HepG2 (cell line): ENCODE results near the gene DSN1. TPM values are rescaled to one million over a fixed set of nuclear protein-coding genes. Genes with fewer than 3 reads are reported as not detected.

Source experiments
- FOXC1 ChIP-seq: sonication (generic); formaldehyde crosslinking; IDR thresholded peaks from 2 replicates; pipeline ENCODE4 v1.8.0; 2022; ENCODE audit warnings: mild to moderate bottlenecking, missing genetic modification reagents, borderline replicate concordance
- GTF2F1 ChIP-seq: fragments of 150-350 bp; IDR thresholded peaks from 2 replicates; pipeline ENCODE4 v1.6.1; 2014; ENCODE audit warnings: low read length
- NR2F1 ChIP-seq, 2 experiments: fragments of 450-650 bp in 1 of 2; formaldehyde crosslinking in 1 of 2; IDR thresholded peaks; 2 replicates each; pipeline versions ENCODE4 v1.5.0 to v1.6.1; 2016 to 2020; ENCODE audit warnings: mild to moderate bottlenecking in 1 of 2, missing compliant biosample characterization in 1 of 2, missing genetic modification reagents in 1 of 2, moderate library complexity in 1 of 2
- POGZ ChIP-seq: sonication (generic); formaldehyde crosslinking; IDR thresholded peaks from 2 replicates; pipeline ENCODE4 v1.4.0; 2020; ENCODE audit warnings: mild to moderate bottlenecking, missing genetic modification reagents
- SAP130 ChIP-seq: IDR thresholded peaks from 2 replicates; pipeline ENCODE4 v1.6.1; 2016; ENCODE audit warnings: low read depth
- SRY ChIP-seq: sonication (generic); formaldehyde crosslinking; IDR thresholded peaks from 2 replicates; pipeline ENCODE4 v1.8.0; 2022; ENCODE audit warnings: mild to moderate bottlenecking, missing genetic modification reagents
- XBP1 ChIP-seq: sonication (generic); formaldehyde crosslinking; IDR thresholded peaks from 2 replicates; pipeline ENCODE4 v1.5.0; 2020; ENCODE audit warnings: missing genetic modification reagents
- ZNF234 ChIP-seq: sonication (generic); formaldehyde crosslinking; conservative IDR thresholded peaks from 2 replicates; pipeline ENCODE4 v1.5.1; 2020; ENCODE audit warnings: mild to moderate bottlenecking, missing genetic modification reagents
- ZNF451 ChIP-seq: sonication (generic); formaldehyde crosslinking; IDR thresholded peaks from 2 replicates; pipeline ENCODE4 v1.5.0; 2020; ENCODE audit warnings: mild to moderate bottlenecking, missing genetic modification reagents
- ZNF549 ChIP-seq: sonication (generic); formaldehyde crosslinking; IDR thresholded peaks from 2 replicates; pipeline ENCODE4 v1.5.0; 2020; ENCODE audit warnings: missing genetic modification reagents
- ZNF567 ChIP-seq: sonication (generic); formaldehyde crosslinking; IDR thresholded peaks from 2 replicates; pipeline ENCODE4 v1.8.1; 2023; ENCODE audit warnings: mild to moderate bottlenecking, missing genetic modification reagents, borderline replicate concordance
- ZNF674 ChIP-seq: sonication (generic); formaldehyde crosslinking; IDR thresholded peaks from 2 replicates; pipeline ENCODE4 v1.5.0; 2020; ENCODE audit warnings: low read depth, mild to moderate bottlenecking, missing genetic modification reagents
- polyA plus RNA-seq, 8 experiments: library from polyadenylated mRNA; depleted of rRNA in 3 of 8; stranded (reverse) in 7 of 8; unstranded in 1 of 8; fragments of >200 nt; fragmentation: Illumina TruSeq in 4 of 8; extraction: Trizol in 4 of 8; gene quantifications; 2 replicates each; pipeline versions ENCODE4 v1.2.1 to v1.2.3, GENCODE V29; 2011 to 2016; ENCODE audit warnings: low read depth in 4 of 8, missing spikeins in 1 of 8, mixed read lengths in 1 of 8; ENCODE audit not compliant: insufficient read depth in 1 of 8
- total RNA-seq, 5 experiments: library from RNA; depleted of rRNA; stranded (reverse); fragments of >200 nt; fragmentation: Illumina TruSeq; extraction: Trizol; gene quantifications; 2 replicates each; pipeline ENCODE4 v1.2.3, GENCODE V29; 2016; ENCODE audit warnings: low read depth in 1 of 5
- TF ChIP-seq, protein P1 (sequence below): sonication (generic); formaldehyde crosslinking; IDR thresholded peaks from 2 replicates; pipeline ENCODE4 v1.5.1; 2020; ENCODE audit warnings: mild to moderate bottlenecking, missing genetic modification reagents, borderline replicate concordance
- TF ChIP-seq, protein P2 (sequence below): sonication (generic); formaldehyde crosslinking; IDR thresholded peaks from 2 replicates; pipeline ENCODE4 v1.9.0; 2021; ENCODE audit warnings: missing genetic modification reagents, borderline replicate concordance
- TF ChIP-seq, protein P3 (sequence below): sonication (generic); formaldehyde crosslinking; conservative IDR thresholded peaks from 2 replicates; pipeline ENCODE4 v1.8.0; 2022; ENCODE audit warnings: low read depth, missing genetic modification reagents
- TF ChIP-seq, protein P4 (sequence below): sonication (generic); formaldehyde crosslinking; IDR thresholded peaks from 2 replicates; pipeline ENCODE4 v1.8.0; 2022; ENCODE audit warnings: missing genetic modification reagents, mild to moderate bottlenecking, moderate library complexity, borderline replicate concordance

Gene DSN1
- total and polyA plus RNA-seq, 2 of the 13 experiments (the other 11 are each of a cell fraction or from before 2014, with no cell fraction given): 18.7 to 53.7 TPM

DNA sequence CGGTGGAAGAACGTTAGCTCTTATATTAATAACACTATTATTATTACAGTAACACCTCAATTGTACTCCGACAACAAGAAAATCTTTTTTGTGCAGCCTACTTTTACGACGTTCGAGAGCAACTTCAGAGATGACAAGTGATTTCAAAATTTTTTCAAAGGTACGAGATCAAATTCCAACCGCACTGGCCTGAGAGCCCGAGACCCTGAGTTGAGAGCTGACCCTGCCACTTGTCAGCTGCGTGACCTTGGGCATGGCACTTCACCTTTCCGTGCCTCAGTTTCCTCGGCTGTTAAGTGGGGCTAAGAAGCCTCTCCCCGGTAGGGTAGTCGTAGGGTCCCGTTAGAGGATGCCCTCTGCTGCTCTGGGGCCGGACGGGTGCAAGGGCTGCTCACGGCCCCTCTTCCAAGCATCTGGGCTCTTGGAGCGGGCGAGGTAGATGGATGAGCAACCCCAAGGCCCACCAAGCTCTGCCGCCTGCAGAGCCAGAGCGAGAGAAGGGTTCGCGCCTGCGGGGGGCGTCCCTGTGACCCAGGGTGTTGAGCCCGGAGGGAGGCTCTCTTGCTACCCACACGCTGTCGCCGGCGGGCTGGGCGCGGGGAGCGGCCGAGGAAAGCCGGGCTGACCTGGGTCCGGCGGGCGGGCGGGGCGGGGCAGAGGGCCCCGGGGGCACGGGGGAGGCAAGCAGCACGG is 28.2 kb downstream of the DSN1 start (continued):
- TF ChIP-seq, protein P1, sequence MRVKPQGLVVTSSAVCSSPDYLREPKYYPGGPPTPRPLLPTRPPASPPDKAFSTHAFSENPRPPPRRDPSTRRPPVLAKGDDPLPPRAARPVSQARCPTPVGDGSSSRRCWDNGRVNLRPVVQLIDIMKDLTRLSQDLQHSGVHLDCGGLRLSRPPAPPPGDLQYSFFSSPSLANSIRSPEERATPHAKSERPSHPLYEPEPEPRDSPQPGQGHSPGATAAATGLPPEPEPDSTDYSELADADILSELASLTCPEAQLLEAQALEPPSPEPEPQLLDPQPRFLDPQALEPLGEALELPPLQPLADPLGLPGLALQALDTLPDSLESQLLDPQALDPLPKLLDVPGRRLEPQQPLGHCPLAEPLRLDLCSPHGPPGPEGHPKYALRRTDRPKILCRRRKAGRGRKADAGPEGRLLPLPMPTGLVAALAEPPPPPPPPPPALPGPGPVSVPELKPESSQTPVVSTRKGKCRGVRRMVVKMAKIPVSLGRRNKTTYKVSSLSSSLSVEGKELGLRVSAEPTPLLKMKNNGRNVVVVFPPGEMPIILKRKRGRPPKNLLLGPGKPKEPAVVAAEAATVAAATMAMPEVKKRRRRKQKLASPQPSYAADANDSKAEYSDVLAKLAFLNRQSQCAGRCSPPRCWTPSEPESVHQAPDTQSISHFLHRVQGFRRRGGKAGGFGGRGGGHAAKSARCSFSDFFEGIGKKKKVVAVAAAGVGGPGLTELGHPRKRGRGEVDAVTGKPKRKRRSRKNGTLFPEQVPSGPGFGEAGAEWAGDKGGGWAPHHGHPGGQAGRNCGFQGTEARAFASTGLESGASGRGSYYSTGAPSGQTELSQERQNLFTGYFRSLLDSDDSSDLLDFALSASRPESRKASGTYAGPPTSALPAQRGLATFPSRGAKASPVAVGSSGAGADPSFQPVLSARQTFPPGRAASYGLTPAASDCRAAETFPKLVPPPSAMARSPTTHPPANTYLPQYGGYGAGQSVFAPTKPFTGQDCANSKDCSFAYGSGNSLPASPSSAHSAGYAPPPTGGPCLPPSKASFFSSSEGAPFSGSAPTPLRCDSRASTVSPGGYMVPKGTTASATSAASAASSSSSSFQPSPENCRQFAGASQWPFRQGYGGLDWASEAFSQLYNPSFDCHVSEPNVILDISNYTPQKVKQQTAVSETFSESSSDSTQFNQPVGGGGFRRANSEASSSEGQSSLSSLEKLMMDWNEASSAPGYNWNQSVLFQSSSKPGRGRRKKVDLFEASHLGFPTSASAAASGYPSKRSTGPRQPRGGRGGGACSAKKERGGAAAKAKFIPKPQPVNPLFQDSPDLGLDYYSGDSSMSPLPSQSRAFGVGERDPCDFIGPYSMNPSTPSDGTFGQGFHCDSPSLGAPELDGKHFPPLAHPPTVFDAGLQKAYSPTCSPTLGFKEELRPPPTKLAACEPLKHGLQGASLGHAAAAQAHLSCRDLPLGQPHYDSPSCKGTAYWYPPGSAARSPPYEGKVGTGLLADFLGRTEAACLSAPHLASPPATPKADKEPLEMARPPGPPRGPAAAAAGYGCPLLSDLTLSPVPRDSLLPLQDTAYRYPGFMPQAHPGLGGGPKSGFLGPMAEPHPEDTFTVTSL: peak; percentile 11; the same call in 1 of the 2 replicates
- TF ChIP-seq, protein P2, sequence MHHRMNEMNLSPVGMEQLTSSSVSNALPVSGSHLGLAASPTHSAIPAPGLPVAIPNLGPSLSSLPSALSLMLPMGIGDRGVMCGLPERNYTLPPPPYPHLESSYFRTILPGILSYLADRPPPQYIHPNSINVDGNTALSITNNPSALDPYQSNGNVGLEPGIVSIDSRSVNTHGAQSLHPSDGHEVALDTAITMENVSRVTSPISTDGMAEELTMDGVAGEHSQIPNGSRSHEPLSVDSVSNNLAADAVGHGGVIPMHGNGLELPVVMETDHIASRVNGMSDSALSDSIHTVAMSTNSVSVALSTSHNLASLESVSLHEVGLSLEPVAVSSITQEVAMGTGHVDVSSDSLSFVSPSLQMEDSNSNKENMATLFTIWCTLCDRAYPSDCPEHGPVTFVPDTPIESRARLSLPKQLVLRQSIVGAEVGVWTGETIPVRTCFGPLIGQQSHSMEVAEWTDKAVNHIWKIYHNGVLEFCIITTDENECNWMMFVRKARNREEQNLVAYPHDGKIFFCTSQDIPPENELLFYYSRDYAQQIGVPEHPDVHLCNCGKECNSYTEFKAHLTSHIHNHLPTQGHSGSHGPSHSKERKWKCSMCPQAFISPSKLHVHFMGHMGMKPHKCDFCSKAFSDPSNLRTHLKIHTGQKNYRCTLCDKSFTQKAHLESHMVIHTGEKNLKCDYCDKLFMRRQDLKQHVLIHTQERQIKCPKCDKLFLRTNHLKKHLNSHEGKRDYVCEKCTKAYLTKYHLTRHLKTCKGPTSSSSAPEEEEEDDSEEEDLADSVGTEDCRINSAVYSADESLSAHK (CRISPR knock-in tag): no peak; the same call in 1 of the 2 replicates
- no peak for TF ChIP-seq ZNF674 (CRISPR knock-in tag)
- 0 out of 2 replicates have a peak, but pooled peaks have one; percentile 9 for TF ChIP-seq XBP1 (CRISPR knock-in tag)
- TF ChIP-seq, protein P3, sequence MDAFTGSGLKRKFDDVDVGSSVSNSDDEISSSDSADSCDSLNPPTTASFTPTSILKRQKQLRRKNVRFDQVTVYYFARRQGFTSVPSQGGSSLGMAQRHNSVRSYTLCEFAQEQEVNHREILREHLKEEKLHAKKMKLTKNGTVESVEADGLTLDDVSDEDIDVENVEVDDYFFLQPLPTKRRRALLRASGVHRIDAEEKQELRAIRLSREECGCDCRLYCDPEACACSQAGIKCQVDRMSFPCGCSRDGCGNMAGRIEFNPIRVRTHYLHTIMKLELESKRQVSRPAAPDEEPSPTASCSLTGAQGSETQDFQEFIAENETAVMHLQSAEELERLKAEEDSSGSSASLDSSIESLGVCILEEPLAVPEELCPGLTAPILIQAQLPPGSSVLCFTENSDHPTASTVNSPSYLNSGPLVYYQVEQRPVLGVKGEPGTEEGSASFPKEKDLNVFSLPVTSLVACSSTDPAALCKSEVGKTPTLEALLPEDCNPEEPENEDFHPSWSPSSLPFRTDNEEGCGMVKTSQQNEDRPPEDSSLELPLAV: no peak
- no peak for TF ChIP-seq ZNF549 (CRISPR knock-in tag)
- TF ChIP-seq ZNF234 (CRISPR knock-in tag): no peak
- TF ChIP-seq ZNF451 (CRISPR knock-in tag): no peak; the same call in 1 of the 2 replicates
- TF ChIP-seq, protein P4, sequence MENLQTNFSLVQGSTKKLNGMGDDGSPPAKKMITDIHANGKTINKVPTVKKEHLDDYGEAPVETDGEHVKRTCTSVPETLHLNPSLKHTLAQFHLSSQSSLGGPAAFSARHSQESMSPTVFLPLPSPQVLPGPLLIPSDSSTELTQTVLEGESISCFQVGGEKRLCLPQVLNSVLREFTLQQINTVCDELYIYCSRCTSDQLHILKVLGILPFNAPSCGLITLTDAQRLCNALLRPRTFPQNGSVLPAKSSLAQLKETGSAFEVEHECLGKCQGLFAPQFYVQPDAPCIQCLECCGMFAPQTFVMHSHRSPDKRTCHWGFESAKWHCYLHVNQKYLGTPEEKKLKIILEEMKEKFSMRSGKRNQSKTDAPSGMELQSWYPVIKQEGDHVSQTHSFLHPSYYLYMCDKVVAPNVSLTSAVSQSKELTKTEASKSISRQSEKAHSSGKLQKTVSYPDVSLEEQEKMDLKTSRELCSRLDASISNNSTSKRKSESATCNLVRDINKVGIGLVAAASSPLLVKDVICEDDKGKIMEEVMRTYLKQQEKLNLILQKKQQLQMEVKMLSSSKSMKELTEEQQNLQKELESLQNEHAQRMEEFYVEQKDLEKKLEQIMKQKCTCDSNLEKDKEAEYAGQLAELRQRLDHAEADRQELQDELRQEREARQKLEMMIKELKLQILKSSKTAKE (CRISPR knock-in tag): no peak
- no peak for TF ChIP-seq GTF2F1
- peak; percentile 81; the same call in 1 of the 2 replicates for TF ChIP-seq FOXC1 (CRISPR knock-in tag)
- TF ChIP-seq SAP130 (CRISPR knock-in tag): peak; percentile 40
- TF ChIP-seq NR2F1 (CRISPR knock-in tag; IDR thresholded peaks at IDR 0.05): no peak
- no peak for TF ChIP-seq ZNF567 (CRISPR knock-in tag)
- peak; percentile 70 for TF ChIP-seq SRY
- no peak for TF ChIP-seq POGZ
